Aortic smooth muscle cell (primary cell): Measurements from ENCODE around the gene FEM1A. TPM values are rescaled to one million over a fixed set of nuclear protein-coding genes. Genes with fewer than 3 reads are reported as not detected.

ENCODE experiments used
- total RNA-seq: library from RNA; depleted of rRNA; stranded (reverse); fragments of >200 nt; gene quantifications from 2 replicates; pipeline ENCODE4 v1.2.3, GENCODE V29; 2014

The FEM1A gene, protein sequence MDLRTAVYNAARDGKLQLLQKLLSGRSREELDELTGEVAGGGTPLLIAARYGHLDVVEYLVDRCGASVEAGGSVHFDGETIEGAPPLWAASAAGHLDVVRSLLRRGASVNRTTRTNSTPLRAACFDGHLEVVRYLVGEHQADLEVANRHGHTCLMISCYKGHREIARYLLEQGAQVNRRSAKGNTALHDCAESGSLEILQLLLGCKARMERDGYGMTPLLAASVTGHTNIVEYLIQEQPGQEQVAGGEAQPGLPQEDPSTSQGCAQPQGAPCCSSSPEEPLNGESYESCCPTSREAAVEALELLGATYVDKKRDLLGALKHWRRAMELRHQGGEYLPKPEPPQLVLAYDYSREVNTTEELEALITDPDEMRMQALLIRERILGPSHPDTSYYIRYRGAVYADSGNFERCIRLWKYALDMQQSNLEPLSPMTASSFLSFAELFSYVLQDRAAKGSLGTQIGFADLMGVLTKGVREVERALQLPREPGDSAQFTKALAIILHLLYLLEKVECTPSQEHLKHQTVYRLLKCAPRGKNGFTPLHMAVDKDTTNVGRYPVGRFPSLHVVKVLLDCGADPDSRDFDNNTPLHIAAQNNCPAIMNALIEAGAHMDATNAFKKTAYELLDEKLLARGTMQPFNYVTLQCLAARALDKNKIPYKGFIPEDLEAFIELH
- total RNA-seq = 7.1 and 10.4 TPM in 2 replicates

DNA sequence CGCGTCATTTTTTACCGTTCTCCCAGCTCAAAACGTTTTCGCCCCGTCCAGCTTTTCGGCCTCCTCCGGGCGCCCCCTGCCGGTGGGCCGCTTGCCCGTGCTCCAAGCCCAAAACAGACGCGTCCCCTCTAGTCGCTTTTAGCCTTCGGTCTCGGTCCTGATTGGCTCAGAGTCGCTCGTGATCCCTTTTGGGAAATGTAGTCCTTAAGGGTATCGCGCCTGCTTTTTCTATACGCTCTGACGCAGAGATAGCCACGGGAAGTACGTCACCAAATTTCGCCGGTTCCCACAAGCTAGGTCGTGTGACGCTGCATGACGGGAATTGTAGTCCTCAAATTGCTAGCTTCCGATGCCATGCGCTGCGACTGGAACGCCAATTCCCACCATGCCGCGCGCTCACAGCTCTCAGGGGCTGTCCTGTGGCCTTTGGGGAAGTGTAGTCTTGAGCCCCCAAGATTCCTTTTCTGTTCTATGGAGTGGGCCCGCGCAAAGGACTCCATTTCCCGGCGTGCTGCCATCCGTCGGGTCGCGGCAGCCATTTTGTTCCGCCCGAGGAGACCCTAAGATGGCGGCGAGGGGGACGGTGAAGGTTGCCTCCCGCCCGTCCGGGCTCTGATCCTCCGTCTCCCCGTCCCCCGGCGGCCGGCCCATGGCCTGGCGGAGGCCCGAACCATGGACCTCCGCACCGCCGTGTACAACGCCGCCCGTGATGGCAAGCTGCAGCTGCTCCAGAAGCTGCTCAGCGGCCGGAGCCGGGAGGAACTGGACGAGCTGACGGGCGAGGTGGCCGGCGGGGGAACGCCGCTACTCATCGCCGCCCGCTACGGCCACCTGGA is at the start of gene FEM1A:
Gene FEM1A (plus strand): TSS at position 552 of the 836 bp plus-strand sequence. CDS start 121 bp downstream, at position 673.

DNA sequence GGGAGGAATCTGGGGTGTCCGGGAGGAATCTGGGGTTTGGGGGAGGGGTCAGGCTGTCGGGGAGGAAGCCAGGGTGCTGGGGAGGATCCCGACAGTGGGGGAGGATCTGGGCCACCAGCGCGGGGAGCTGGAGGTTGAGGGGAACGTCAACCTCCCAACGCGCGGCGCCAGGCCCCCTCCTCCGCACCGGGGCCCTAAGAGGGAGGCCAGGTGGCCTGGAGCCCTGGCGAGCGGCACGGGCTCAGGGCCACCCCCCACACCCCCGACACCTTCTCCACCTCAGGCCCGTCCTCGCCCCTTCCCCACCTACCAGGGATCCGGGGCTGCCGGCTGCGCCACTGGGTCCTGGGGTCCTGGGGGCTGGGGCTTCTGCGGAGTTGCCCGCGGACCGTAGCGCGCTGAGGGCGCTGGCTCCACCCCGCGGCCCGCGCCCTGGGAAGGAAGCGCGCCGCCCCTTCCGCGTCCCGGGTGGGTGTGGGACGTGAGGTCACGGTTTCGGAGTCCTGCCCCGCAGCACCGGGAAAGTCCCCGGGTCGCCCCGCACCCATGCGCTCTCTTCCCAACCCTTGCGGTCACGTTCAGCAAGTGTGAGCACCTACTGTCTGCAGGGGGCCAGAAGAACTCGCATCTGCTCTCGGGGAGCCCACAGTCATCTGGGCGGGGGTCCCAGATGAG is 39.9 kb downstream of the FEM1A start, which contains the start of gene TICAM1:
Gene TICAM1 (minus strand): TSS at position 409 of the 675 bp plus-strand sequence. CDS start 13,335 bp downstream, outside the sequence.

Other genes starting within 250 kb of the FEM1A start
- 1.3 and 3.6 TPM in 2 replicates for gene SEMA6B, start 232.1 kb upstream of the FEM1A start, total RNA-seq
- 2.4 and 3.3 TPM in 2 replicates for gene TNFAIP8L1, start 152.2 kb upstream of the FEM1A start, total RNA-seq
- 263 and 266 TPM in 2 replicates for gene MYDGF, start 121.4 kb upstream of the FEM1A start, total RNA-seq
- 26.5 and 35.3 TPM in 2 replicates for gene DPP9, start 67.9 kb upstream of the FEM1A start, total RNA-seq
- gene TICAM1, start 40.0 kb downstream of the FEM1A start, total RNA-seq = 2.0 and 2.8 TPM in 2 replicates
- 254 and 348 TPM in 2 replicates for gene PLIN3, start 75.9 kb downstream of the FEM1A start, total RNA-seq
- not detected in 2 replicates for gene ARRDC5, start 111.2 kb downstream of the FEM1A start, total RNA-seq
- 21.1 and 63.0 TPM in 2 replicates for gene UHRF1, start 117.8 kb downstream of the FEM1A start, total RNA-seq
- gene KDM4B, start 177.4 kb downstream of the FEM1A start, total RNA-seq = 7.8 and 11.3 TPM in 2 replicates